Left kidney (tissue), 2 donors: ENCODE results near the gene EGFL8. TPM values are rescaled to one million over a fixed set of nuclear protein-coding genes. Genes with fewer than 3 reads are reported as not detected.
A peak's percentile ranks its signal among the peaks of the same experiment; 100 is the strongest.
"Not testable (repeated sequence)": the region's sequence is repeated elsewhere in the genome, so short reads cannot be mapped to it uniquely, and the experiment has no call there.

ENCODE experiments used
- DNase-seq: peaks from one replicate; pipeline ENCODE4 v3.0.0-alpha.2; 2013
- polyA plus RNA-seq: library from polyadenylated mRNA; unstranded; fragments of 120-200 nt; gene quantifications from one replicate; pipeline ENCODE4 v1.2.1, GENCODE V29; 2013; ENCODE audit not compliant: insufficient read length

The EGFL8 gene
- polyA plus RNA-seq, 1 donor = 30.3 TPM

GRCh38 chr6:32183030-32183429 lies 18.6 kb downstream of the EGFL8 start:
- no peak for DNase-seq

GRCh38 chr6:32183483-32184083 lies 19.2 kb downstream of the EGFL8 start:
- no peak for DNase-seq

- no peak for DNase-seq
Measured at GRCh38 chr6:32184084-32184640, 19.8 kb downstream of the EGFL8 start, which contains the start of gene AGER. AGER (minus strand) TSS chr6:32184253; CDS start chr6:32184222, 31 bp downstream.

- DNase-seq = not testable (repeated sequence)
Measured at GRCh38 chr6:32185681-32186131, 21.3 kb downstream of the EGFL8 start.

- not testable (repeated sequence) for DNase-seq
Measured at GRCh38 chr6:32186151-32186840, 21.9 kb downstream of the EGFL8 start.

- DNase-seq = no peak
Measured at GRCh38 chr6:32187009-32187709, 22.8 kb downstream of the EGFL8 start.

- not testable (repeated sequence) for DNase-seq
Measured at GRCh38 chr6:32187725-32188380, 23.5 kb downstream of the EGFL8 start.

GRCh38 chr6:32188381-32189068 lies 24.1 kb downstream of the EGFL8 start:
- no peak for DNase-seq

GRCh38 chr6:32189069-32189741 lies 24.8 kb downstream of the EGFL8 start:
- DNase-seq = no peak

- no peak for DNase-seq
Measured at GRCh38 chr6:32189742-32190053, 25.3 kb downstream of the EGFL8 start.

- peak; percentile 95 for DNase-seq
Measured at GRCh38 chr6:32190054-32190851, 25.9 kb downstream of the EGFL8 start, which contains the start of gene PBX2. PBX2 (minus strand) TSS chr6:32190202; CDS start chr6:32189915, 287 bp downstream.

- no peak for DNase-seq
Measured at GRCh38 chr6:32190911-32191677, 26.7 kb downstream of the EGFL8 start.

GRCh38 chr6:32191696-32192607 lies 27.6 kb downstream of the EGFL8 start:
- DNase-seq = no peak

- DNase-seq = no peak
Measured at GRCh38 chr6:32192608-32193039, 28.2 kb downstream of the EGFL8 start, which contains the start of gene GPSM3. GPSM3 (minus strand) TSS chr6:32192643; CDS start chr6:32192513, 130 bp downstream.

GRCh38 chr6:32193096-32193495 lies 28.7 kb downstream of the EGFL8 start:
- not testable (repeated sequence) for DNase-seq

- DNase-seq = no peak
Measured at GRCh38 chr6:32194388-32194787, 30.0 kb downstream of the EGFL8 start.

GRCh38 chr6:32194825-32195651 lies 30.6 kb downstream of the EGFL8 start:
- no peak for DNase-seq
